Esophagus squamous epithelium (tissue), 4 donors: ENCODE measurements around the gene ADPRHL1.
A peak's percentile ranks its signal among the peaks of the same experiment; 100 is the strongest.

ENCODE experiments used
- POLR2A ChIP-seq, 4 donors: fragments of 450-650 bp; IDR thresholded peaks; one replicate each; pipeline ENCODE4 v1.6.1; 2017; ENCODE audit warnings: antibody characterized with exemption in 4 of 4, mild to moderate bottlenecking in 4 of 4, moderate library complexity in 3 of 4
- TF ChIP-seq, protein P1 (sequence below), 6 experiments: fragments of 450-650 bp in 4 of 6; fragments of 200-600 bp in 2 of 6; sonication (generic) in 2 of 6; IDR thresholded peaks; one replicate each; pipeline ENCODE4 v1.5.1; 2016 to 2019; ENCODE audit warnings: antibody characterized with exemption in 6 of 6, mild to moderate bottlenecking in 4 of 6, moderate library complexity in 4 of 6

DNA sequence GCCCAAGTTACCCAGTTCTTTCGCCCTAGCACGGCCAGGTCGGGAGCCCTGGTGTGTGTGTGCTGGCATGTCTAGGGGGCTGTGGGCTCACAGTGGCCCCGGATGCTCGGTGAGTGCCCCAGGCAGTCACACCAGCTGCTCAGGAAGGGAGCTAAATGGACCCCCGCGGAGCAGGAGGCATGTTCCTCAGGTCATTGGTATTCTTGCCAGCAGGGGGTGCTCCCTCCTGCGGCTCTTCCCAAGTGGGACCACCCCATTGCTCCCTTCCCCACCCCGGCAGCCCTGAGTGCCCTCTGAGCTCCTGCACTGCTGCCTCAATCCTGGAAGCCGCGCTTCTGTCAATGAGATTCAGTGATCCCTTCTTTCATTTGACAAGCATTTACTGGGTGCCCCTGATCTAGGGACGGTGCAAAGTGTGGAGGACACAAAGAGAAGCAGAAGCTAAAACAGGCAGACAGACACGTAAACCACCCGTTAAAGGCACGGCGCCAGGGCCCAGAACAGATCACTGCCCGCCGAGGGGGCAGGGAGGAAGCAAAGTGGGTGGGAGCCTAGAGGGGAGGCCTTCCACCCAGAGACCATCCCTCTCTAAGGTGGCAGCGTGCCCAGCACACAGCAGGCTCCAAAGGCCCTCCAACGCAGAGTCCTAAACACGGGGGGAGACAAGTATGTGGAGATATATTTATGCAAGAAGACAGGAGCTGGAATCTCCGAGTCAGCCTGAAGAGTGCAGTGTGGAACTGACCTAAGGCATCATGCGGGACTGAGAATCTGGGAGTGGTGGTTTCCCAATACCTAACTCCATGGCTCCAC lies 5.2 kb upstream of the ADPRHL1 start:
- no peak for TF ChIP-seq POLR2A (IDR thresholded peaks at IDR 0.05)
- TF ChIP-seq, protein P1, sequence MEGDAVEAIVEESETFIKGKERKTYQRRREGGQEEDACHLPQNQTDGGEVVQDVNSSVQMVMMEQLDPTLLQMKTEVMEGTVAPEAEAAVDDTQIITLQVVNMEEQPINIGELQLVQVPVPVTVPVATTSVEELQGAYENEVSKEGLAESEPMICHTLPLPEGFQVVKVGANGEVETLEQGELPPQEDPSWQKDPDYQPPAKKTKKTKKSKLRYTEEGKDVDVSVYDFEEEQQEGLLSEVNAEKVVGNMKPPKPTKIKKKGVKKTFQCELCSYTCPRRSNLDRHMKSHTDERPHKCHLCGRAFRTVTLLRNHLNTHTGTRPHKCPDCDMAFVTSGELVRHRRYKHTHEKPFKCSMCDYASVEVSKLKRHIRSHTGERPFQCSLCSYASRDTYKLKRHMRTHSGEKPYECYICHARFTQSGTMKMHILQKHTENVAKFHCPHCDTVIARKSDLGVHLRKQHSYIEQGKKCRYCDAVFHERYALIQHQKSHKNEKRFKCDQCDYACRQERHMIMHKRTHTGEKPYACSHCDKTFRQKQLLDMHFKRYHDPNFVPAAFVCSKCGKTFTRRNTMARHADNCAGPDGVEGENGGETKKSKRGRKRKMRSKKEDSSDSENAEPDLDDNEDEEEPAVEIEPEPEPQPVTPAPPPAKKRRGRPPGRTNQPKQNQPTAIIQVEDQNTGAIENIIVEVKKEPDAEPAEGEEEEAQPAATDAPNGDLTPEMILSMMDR (IDR thresholded peaks at IDR 0.05), result peak in 2 of 6 experiments; percentile 18 to 19
